Right ventricle myocardium inferior (tissue), 1 donor: ENCODE data around the gene OGFOD1. TPM values are rescaled to one million over a fixed set of nuclear protein-coding genes. Genes with fewer than 3 reads are reported as not detected.
"Not testable (repeated sequence)": the region's sequence is repeated elsewhere in the genome, so short reads cannot be mapped to it uniquely, and the experiment has no call there.

Source experiments
- ATAC-seq: fragments of 200-7000 bp; cut with Tn5 transposase; one replicate; pipeline ENCODE4 v1.9.1; 2020; ENCODE audit warnings: mild to moderate bottlenecking, moderate library complexity
- DNase-seq: peaks from one replicate; pipeline ENCODE4 v3.0.0; 2021; ENCODE audit errors: missing footprints
- intact Hi-C: fragments of 100-400 bp; cut with DNase I; formaldehyde crosslinking; loops from one replicate; pipeline ENCODE4 v1.11.0; 2022
- total RNA-seq: library from RNA; stranded (reverse); fragmentation: NEBNext Ultra II Directional; extraction: Animal tissue kit (Norgen Biotek cat#: 25700); gene quantifications from one replicate; pipeline ENCODE4 v1.2.1, GENCODE V29; 2021
- donor health status: DM: no; HTN: yes; CAD: no; lungs with severe emphysema.

OGFOD1 gene
- total RNA-seq, 1 donor from 2014 or later, result 30.6 TPM

GRCh38 chr16:56475201-56475600 is 23.8 kb downstream of the OGFOD1 start:
- ATAC-seq, result no peak
- intact Hi-C loops, result no loop called here

GRCh38 chr16:56477096-56477878 is 25.9 kb downstream of the OGFOD1 start:
- no peak for ATAC-seq
- intact Hi-C loops, result no loop called here
- DNase-seq, result no peak

More at GRCh38 chr16:56475201-56475600, 23.8 kb downstream of the OGFOD1 start:
- no peak for DNase-seq

- DNase-seq (no peak), ATAC-seq (no peak)
- intact Hi-C loops, result no loop called here
These were observed 27.1 kb downstream of the OGFOD1 start for GRCh38 chr16:56478281-56479049.

GRCh38 chr16:56479469-56479868 is 28.1 kb downstream of the OGFOD1 start:
- ATAC-seq (no peak), DNase-seq (no peak)
- intact Hi-C loops, result no loop called here

- no peak for ATAC-seq
- no peak for DNase-seq
- intact Hi-C loops, result no loop called here
These were observed 29.6 kb downstream of the OGFOD1 start for GRCh38 chr16:56480776-56481467.

DNA sequence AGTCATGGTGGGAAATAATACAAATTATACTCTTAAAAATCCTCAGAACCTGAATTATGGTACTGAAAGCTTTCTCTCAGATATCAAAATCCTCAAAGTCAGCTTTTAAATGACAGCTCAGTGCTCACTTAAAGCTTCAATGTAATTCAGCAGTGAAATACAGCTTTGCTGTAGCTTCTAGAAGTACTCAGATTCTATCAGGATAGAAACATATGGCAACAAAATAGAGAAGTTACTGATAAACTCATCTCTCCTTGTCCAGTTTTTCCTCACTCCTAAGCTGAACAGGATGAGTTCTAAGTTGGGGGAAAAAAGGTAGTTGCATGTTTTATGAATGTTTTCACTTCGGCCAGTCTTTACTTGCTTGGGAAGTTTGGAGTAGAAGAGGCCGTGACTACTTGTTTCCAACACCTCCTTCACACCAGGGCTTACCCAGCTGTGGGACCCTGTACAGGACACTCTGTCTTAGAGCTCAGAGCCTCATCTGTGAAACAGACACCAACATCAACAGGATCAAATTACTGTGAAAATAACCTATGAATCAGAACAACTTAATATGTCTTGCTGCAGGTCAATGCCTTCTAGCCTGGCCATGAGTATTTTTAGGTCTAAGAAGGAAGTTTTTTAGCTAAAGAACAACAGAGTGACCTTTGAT is 30.2 kb downstream of the OGFOD1 start:
- ATAC-seq (no peak), DNase-seq (no peak)
- intact Hi-C loops, result no loop called here

DNA sequence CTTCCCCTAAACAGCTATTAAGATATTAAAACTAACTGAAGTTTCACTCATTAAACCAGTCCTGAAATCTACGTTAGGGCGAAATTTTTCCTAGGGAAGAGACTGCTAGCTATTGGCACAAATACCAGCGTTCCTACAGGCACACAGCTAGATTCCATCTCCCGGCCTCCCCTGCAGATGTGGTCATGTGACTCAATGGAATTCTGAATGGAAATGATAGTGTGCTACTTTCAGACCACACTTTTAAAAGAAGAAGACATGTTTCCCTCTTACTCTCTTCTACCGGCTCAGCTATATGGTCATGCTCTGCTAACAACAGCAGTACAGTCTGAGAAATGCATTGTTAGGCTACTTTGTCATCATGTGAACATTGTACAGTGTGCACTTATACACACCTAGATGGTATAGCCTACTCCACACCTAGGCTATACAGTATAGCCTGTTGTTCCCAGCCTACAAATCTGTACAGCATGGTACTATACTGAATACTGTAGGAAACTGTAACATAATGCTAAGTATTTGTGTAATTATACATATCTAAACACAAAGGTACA is 31.4 kb downstream of the OGFOD1 start:
- ATAC-seq (no peak), DNase-seq (no peak)
- intact Hi-C loops, result no loop called here

DNA sequence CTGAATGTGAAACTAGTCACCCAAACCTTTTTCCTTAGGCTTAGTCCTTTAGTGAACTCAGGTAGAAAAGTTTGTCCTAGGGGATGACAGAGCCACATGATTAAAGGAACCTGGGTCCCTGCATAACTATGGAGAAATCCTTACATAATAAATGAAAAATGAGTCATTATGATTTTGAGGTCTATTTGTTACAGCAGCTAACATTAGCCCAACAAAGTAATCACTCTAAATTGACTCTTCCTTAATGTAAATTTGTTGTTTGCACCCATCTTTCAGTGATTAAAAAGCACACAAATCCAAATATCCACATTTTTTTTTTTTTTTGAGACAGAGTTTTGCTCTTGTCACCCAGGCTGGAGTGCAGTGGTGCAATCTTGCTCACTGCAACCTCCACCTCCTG is 32.0 kb downstream of the OGFOD1 start:
- intact Hi-C loops, result no loop called here
- DNase-seq, result no peak
- ATAC-seq, result no peak

- no peak for ATAC-seq
- intact Hi-C loops, result no loop called here
- no peak for DNase-seq
These were observed 36.7 kb downstream of the OGFOD1 start for GRCh38 chr16:56488035-56488434.

GRCh38 chr16:56488868-56489267 is 37.5 kb downstream of the OGFOD1 start:
- ATAC-seq, intact Hi-C loops, DNase-seq: not testable (repeated sequence)

- ATAC-seq (no peak), DNase-seq (no peak)
- intact Hi-C loops, result no loop called here
These were observed 40.4 kb downstream of the OGFOD1 start for GRCh38 chr16:56491657-56492261.

- intact Hi-C loops, result no loop called here
- DNase-seq (no peak), ATAC-seq (no peak)
These were observed 41.8 kb downstream of the OGFOD1 start for GRCh38 chr16:56493126-56493525.

DNA sequence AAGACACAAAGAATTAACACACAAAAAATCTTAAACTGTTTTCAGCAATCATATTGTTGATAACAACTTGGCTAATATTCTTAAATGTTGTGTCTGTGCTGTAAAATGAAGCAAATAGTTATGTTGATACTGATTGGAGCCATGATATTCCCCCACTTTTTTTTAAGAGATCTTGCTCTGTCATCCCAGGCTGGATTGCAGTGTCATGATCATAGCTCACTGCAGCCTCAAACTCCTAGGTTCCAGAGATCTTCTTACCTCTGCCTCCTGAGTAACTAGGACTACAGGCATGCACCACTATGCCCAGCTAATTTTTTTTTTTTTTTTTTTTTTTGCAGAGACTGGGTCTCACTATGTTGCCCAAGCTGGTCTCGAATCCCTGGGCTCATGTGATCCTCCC is 42.5 kb downstream of the OGFOD1 start:
- DNase-seq (no peak), ATAC-seq (no peak)
- intact Hi-C loops, result no loop called here

- no peak for DNase-seq
- no peak for ATAC-seq
- intact Hi-C loops, result no loop called here
These were observed 53.8 kb downstream of the OGFOD1 start for GRCh38 chr16:56505181-56505580.

DNA sequence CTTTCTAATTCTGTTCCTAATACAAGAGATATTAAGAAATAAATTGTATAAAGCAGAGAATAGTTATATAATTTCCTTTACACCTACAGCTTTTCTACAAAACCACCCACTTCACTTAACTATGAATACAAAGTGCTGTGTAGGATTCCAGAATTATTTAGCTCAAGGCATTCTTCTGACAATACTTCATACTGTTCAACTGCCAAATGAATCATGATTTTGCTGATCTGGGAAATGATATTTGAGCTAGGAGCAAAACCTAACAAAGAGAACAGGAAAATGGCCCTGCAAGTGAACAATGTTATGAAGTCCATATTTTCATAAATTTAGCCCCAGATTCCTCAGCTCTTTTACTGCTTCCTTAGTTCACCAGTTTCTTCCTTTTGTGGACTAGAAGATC is 55.6 kb downstream of the OGFOD1 start:
- intact Hi-C loops, result no loop called here
- ATAC-seq, result no peak

DNA sequence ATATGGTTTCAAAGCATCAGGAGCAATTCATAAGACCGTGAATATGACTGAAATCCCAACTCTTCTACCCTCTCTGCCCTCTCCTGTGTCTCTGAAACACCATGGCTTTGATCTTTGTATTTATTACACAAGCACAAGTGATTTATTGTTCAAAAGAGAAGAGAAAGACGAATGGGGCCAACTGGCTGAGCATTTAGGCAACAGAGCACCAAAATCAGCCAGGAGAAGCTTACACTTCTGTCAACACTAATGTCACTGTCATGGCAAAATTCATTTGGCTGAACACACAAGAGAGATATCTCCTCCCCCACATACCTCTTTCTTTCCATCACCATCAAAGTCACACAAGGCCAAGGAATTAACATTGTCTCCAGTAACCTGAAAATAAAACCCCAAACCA is 59.2 kb downstream of the OGFOD1 start:
- ATAC-seq (no peak), DNase-seq (no peak)
- intact Hi-C loops, result no loop called here

More for the DNA sequence above, 55.6 kb downstream of the OGFOD1 start:
- no peak for DNase-seq

GRCh38 chr16:56512025-56512424 is 60.7 kb downstream of the OGFOD1 start:
- DNase-seq (no peak), ATAC-seq (no peak)
- intact Hi-C loops, result no loop called here

GRCh38 chr16:56513091-56513490 is 61.7 kb downstream of the OGFOD1 start:
- no peak for ATAC-seq
- no peak for DNase-seq
- intact Hi-C loops, result no loop called here
